HepG2 (cell line): ENCODE data around the gene QDPR. TPM values are rescaled to one million over a fixed set of nuclear protein-coding genes. Genes with fewer than 3 reads are reported as not detected.

Experiments
- ATRX ChIP-seq: sonication (generic); formaldehyde crosslinking; IDR thresholded peaks from 2 replicates; pipeline ENCODE4 v1.4.0; 2020; ENCODE audit warnings: missing genetic modification reagents, borderline replicate concordance
- HNRNPUL1 ChIP-seq: fragments of 200-400 bp; formaldehyde crosslinking; IDR thresholded peaks from 2 replicates; pipeline ENCODE4 v1.6.1; 2017; ENCODE audit warnings: low read depth, mild to moderate bottlenecking, low read length, moderate library complexity
- NFIB ChIP-seq: sonication (generic); formaldehyde crosslinking; IDR thresholded peaks from 2 replicates; pipeline ENCODE4 v1.9.0; 2021; ENCODE audit warnings: missing genetic modification reagents, mild to moderate bottlenecking, borderline replicate concordance
- SRSF1 ChIP-seq: fragments of 200-400 bp; formaldehyde crosslinking; optimal IDR thresholded peaks from 2 replicates; pipeline ENCODE3; 2017; ENCODE audit warnings: mild to moderate bottlenecking, low read depth, low read length, moderate library complexity
- ZBTB40 ChIP-seq, 2 experiments: fragments of 450-650 bp in 1 of 2; sonication (generic) in 1 of 2; formaldehyde crosslinking in 1 of 2; IDR thresholded peaks; 2 replicates each; pipeline versions ENCODE4 v1.6.1 to v1.8.0; 2016 to 2022; ENCODE audit warnings: antibody characterized with exemption in 1 of 2, mild to moderate bottlenecking in 1 of 2, missing genetic modification reagents in 1 of 2
- ZNF180 ChIP-seq: sonication (generic); formaldehyde crosslinking; IDR thresholded peaks from 2 replicates; pipeline ENCODE4 v1.4.0; 2020; ENCODE audit warnings: low read depth, missing genetic modification reagents, borderline replicate concordance
- ZNF318 ChIP-seq: sonication (generic); formaldehyde crosslinking; IDR thresholded peaks from 2 replicates; pipeline ENCODE4 v1.4.0; 2020; ENCODE audit warnings: mild to moderate bottlenecking, missing genetic modification reagents
- ZNF598 ChIP-seq: sonication (generic); formaldehyde crosslinking; IDR thresholded peaks from 2 replicates; pipeline ENCODE4 v1.5.1; 2020; ENCODE audit warnings: mild to moderate bottlenecking, missing genetic modification reagents, borderline replicate concordance
- ZNF749 ChIP-seq: sonication (generic); formaldehyde crosslinking; IDR thresholded peaks from 2 replicates; pipeline ENCODE4 v1.8.0; 2022; ENCODE audit warnings: mild to moderate bottlenecking, missing genetic modification reagents, moderate library complexity, borderline replicate concordance
- polyA plus RNA-seq, 8 experiments: library from polyadenylated mRNA; depleted of rRNA in 3 of 8; stranded (reverse) in 7 of 8; unstranded in 1 of 8; fragments of >200 nt; fragmentation: Illumina TruSeq in 4 of 8; extraction: Trizol in 4 of 8; gene quantifications; 2 replicates each; pipeline versions ENCODE4 v1.2.1 to v1.2.3, GENCODE V29; 2011 to 2016; ENCODE audit warnings: low read depth in 4 of 8, missing spikeins in 1 of 8, mixed read lengths in 1 of 8; ENCODE audit not compliant: insufficient read depth in 1 of 8
- total RNA-seq, 5 experiments: library from RNA; depleted of rRNA; stranded (reverse); fragments of >200 nt; fragmentation: Illumina TruSeq; extraction: Trizol; gene quantifications; 2 replicates each; pipeline ENCODE4 v1.2.3, GENCODE V29; 2016; ENCODE audit warnings: low read depth in 1 of 5
- TF ChIP-seq, protein P1 (sequence below): sonication (generic); formaldehyde crosslinking; IDR thresholded peaks from 2 replicates; pipeline ENCODE4 v1.8.1; 2023; ENCODE audit warnings: mild to moderate bottlenecking, missing genetic modification reagents, borderline replicate concordance

QDPR gene
- total and polyA plus RNA-seq, 2 of the 13 experiments (the other 11 are each of a cell fraction or from before 2014, with no cell fraction given), result 9.9 to 95.5 TPM

- TF ChIP-seq ZBTB40 (IDR thresholded peaks at IDR 0.05) (peak; percentile 98), ZBTB40 (CRISPR knock-in tag; IDR thresholded peaks at IDR 0.05) (peak; percentile 99), HNRNPUL1 (no peak), ZNF318 (CRISPR knock-in tag) (no peak), ZNF180 (CRISPR knock-in tag) (no peak), NFIB (CRISPR knock-in tag) (no peak), ZNF598 (no peak), ZNF749 (CRISPR knock-in tag) (no peak), ATRX (CRISPR knock-in tag) (no peak), SRSF1 (no peak)
- TF ChIP-seq, protein P1, sequence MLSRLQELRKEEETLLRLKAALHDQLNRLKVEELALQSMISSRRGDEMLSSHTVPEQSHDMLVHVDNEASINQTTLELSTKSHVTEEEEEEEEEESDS, result no peak; the same call in 1 of the 2 replicates
These were observed 47.2 kb upstream of the QDPR start (continued) for GRCh38 chr4:17558941-17559708.
